ENCODE data around the gene SPTSSB. TPM values are rescaled to one million over a fixed set of nuclear protein-coding genes. Genes with fewer than 3 reads are reported as not detected.

The SPTSSB gene
- total and polyA plus RNA-seq, 4 donors = under 0.01 to 1.0 (median 0.05) TPM

- DNase-seq (ENCODE audit: low spot score) = no peak
- Histone ChIP-seq H3K4me1 (ENCODE audit: control insufficient read depth in 4 of 4, insufficient read depth in 4 of 4, low read length in 3 of 4) (peaks cover 0 to 10% (median 2%) of the 10 kb centered on the region in 4 donors), H3K9ac (ENCODE audit: low read depth in 1 of 2, low read length in 2 of 2) (no peak overlapping the region), H3K27ac (ENCODE audit: low read depth in 1 of 2, low read length in 2 of 2) (no peak overlapping the region), H3K36me3 (ENCODE audit: control insufficient read depth in 4 of 4, insufficient read depth in 3 of 4, low read depth in 1 of 4, low read length in 3 of 4) (no peaks in the 10 kb centered on the region), H3K9me3 (ENCODE audit: control insufficient read depth in 4 of 4, low read length in 3 of 4) (no peaks in the 10 kb centered on the region), H3K27me3 (ENCODE audit: control insufficient read depth in 4 of 4, insufficient read depth in 4 of 4, low read length in 3 of 4) (peaks cover 0 to 6% (median 0%) of the 10 kb centered on the region in 4 donors), H3K4me3 (ENCODE audit: low read depth in 1 of 3, low read length in 3 of 3) (no peak overlapping the region)
- TF ChIP-seq MAX (IDR thresholded peaks at IDR 0.05) (no peak), TAF1 (conservative IDR thresholded peaks at IDR 0.05) (no peak), CTCF (IDR thresholded peaks at IDR 0.05; ENCODE audit: low read depth, low read length, missing input control) (no peak), NR2F2 (IDR thresholded peaks at IDR 0.05) (no peak), ZBTB33 (IDR thresholded peaks at IDR 0.05) (no peak), GABPA (IDR thresholded peaks at IDR 0.05 in 1 of 2, conservative IDR thresholded peaks at IDR 0.05 in 1 of 2) (no peak), FOXA1 (IDR thresholded peaks at IDR 0.05) (no peak), REST (IDR thresholded peaks at IDR 0.05) (no peak), FOXA2 (IDR thresholded peaks at IDR 0.05) (no peak), EGR1 (IDR thresholded peaks at IDR 0.05; ENCODE audit: low read depth in 2 of 2) (no peak), RXRA (IDR thresholded peaks at IDR 0.05) (no peak), RAD21 (IDR thresholded peaks at IDR 0.05) (no peak), HNF4G (IDR thresholded peaks at IDR 0.05) (no peak), SP1 (IDR thresholded peaks at IDR 0.05) (no peak), JUND (IDR thresholded peaks at IDR 0.05) (no peak)
- TF ChIP-seq, protein P1, sequence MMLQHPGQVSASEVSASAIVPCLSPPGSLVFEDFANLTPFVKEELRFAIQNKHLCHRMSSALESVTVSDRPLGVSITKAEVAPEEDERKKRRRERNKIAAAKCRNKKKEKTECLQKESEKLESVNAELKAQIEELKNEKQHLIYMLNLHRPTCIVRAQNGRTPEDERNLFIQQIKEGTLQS (IDR thresholded peaks at IDR 0.05) = no peak
Measured at GRCh38 chr3:161388855-161389254, 17.5 kb upstream of the SPTSSB start.

Measured in liver (tissue), 9 donors.